Thyroid gland (tissue), 4 donors: ENCODE data around the gene MANBA. TPM values are rescaled to one million over a fixed set of nuclear protein-coding genes. Genes with fewer than 3 reads are reported as not detected.

Experiments used
- DNase-seq, 2 donors: peaks; one replicate each; pipeline ENCODE4 v3.0.0-alpha.2; 2019
- H3K27ac ChIP-seq, 3 donors: fragments of 200-600 bp; sonication (generic); 1 replicate in 2 of 3; 2 replicates in 1 of 3; pipeline ENCODE4 v1.5.1; 2016 to 2019; ENCODE audit warnings: mild to moderate bottlenecking in 1 of 3, moderate library complexity in 1 of 3
- H3K27me3 ChIP-seq: fragments of 200-600 bp; sonication (generic); one replicate; pipeline ENCODE4 v1.5.1; 2019
- H3K36me3 ChIP-seq, 2 donors: fragments of 200-600 bp; sonication (generic); one replicate each; pipeline ENCODE4 v1.5.1; 2016 to 2019
- H3K4me1 ChIP-seq, 2 donors: fragments of 200-600 bp; sonication (generic); one replicate each; pipeline ENCODE4 v1.5.1; 2017 to 2019
- H3K4me3 ChIP-seq, 3 donors: fragments of 200-600 bp; sonication (generic); replicated peaks in 1 of 3; 1 replicate in 2 of 3; 2 replicates in 1 of 3; pipeline ENCODE4 v1.5.1; 2016; ENCODE audit warnings: mild to moderate bottlenecking in 1 of 3
- H3K9me3 ChIP-seq: fragments of 200-600 bp; sonication (generic); one replicate; pipeline ENCODE4 v1.5.1; 2017
- POLR2A ChIP-seq, 2 donors: fragments of 450-650 bp; IDR thresholded peaks; one replicate each; pipeline ENCODE4 v1.6.1; 2017; ENCODE audit warnings: antibody characterized with exemption in 2 of 2, mild to moderate bottlenecking in 2 of 2, moderate library complexity in 1 of 2
- WGBS, 2 donors: methylation state at CpG; one replicate each; pipeline ENCODE4 v1.1.5; 2017; 5-methylcytosine and 5-hydroxymethylcytosine counted together
- intact Hi-C: fragments of 100-400 bp; cut with DNase I; formaldehyde crosslinking; loops from one replicate; pipeline ENCODE4 v1.15.1; 2023
- total RNA-seq, 4 donors: library from RNA; depleted of rRNA; stranded (reverse); fragments of >200 nt; gene quantifications; one replicate each; pipeline ENCODE4 v1.2.3, GENCODE V29; 2016
- TF ChIP-seq, protein P1 (sequence below), 6 experiments: fragments of 200-600 bp in 3 of 6; fragments of 450-650 bp in 3 of 6; sonication (generic) in 3 of 6; IDR thresholded peaks; one replicate each; pipeline ENCODE4 v1.5.1; 2016 to 2019; ENCODE audit warnings: antibody characterized with exemption in 6 of 6, mild to moderate bottlenecking in 2 of 6, inconsistent platforms in 1 of 6, moderate library complexity in 1 of 6

MANBA gene
- total RNA-seq, 4 donors from 2014 or later = 41.3 to 53.4 (median 45.5) TPM

DNA sequence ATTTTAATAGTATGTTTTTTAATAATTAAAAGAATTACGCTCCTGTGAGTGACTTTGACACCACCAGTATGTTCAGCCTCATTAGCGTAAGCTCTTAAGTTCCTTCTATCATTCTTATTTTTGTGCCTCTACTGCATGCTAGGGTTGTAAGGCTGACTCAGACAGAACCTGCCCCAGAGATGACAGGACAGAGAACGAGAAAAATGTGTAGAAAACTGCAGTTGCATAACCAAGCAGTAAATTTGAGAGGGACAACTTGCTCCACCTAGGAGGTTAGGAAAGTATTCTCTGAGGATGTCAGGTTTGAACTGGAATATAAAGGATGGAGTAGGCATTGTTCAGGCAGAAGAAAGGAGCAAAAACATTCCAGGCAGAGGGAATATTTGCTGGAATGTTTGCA is 160.9 kb downstream of the MANBA start:
- TF ChIP-seq POLR2A (IDR thresholded peaks at IDR 0.05) = no peak
- TF ChIP-seq, protein P1, sequence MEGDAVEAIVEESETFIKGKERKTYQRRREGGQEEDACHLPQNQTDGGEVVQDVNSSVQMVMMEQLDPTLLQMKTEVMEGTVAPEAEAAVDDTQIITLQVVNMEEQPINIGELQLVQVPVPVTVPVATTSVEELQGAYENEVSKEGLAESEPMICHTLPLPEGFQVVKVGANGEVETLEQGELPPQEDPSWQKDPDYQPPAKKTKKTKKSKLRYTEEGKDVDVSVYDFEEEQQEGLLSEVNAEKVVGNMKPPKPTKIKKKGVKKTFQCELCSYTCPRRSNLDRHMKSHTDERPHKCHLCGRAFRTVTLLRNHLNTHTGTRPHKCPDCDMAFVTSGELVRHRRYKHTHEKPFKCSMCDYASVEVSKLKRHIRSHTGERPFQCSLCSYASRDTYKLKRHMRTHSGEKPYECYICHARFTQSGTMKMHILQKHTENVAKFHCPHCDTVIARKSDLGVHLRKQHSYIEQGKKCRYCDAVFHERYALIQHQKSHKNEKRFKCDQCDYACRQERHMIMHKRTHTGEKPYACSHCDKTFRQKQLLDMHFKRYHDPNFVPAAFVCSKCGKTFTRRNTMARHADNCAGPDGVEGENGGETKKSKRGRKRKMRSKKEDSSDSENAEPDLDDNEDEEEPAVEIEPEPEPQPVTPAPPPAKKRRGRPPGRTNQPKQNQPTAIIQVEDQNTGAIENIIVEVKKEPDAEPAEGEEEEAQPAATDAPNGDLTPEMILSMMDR (IDR thresholded peaks at IDR 0.05) = no peak
- Histone ChIP-seq H3K36me3 (peaks cover 12 to 26% of the 10 kb centered on the region in 2 donors), H3K4me3 (no peak overlapping the region), H3K4me1 (no peaks in the 10 kb centered on the region), H3K27ac (no peak overlapping the region), H3K9me3 (no peaks in the 10 kb centered on the region), H3K27me3 (no peaks in the 10 kb centered on the region)
- intact Hi-C loops = no loop called here
- no peak for DNase-seq
- 91 to 94% methylated on average over 3 of the region's 3 CpGs for WGBS, 2 donors

DNA sequence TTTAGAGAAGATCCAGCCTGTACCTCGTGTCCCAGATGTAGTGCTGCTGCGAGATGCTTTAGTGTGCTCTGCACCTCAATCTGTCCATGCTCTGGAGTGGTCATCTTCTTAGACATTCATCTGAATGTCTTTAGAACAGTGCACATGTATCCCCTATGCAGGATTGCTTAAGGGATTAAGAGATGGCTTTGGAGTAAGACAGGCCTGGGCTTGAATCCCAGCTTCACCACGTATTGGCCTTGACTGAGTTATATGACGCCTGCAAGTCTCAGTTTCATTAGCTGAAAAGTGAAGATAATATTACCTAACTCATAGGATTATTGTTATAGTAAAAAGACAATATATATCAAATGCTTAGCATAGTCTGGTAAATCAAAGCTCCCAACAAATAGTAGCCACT is 161.3 kb downstream of the MANBA start:
- Histone ChIP-seq H3K27ac (no peak overlapping the region), H3K36me3 (peaks cover 13 to 26% of the 10 kb centered on the region in 2 donors), H3K4me1 (no peaks in the 10 kb centered on the region), H3K9me3 (no peaks in the 10 kb centered on the region), H3K27me3 (no peaks in the 10 kb centered on the region), H3K4me3 (no peak overlapping the region)
- TF ChIP-seq POLR2A (IDR thresholded peaks at IDR 0.05) = no peak
- TF ChIP-seq, protein P1 (IDR thresholded peaks at IDR 0.05) = no peak
- intact Hi-C loops = no loop called here
- 89 to 90% methylated on average over 4 of the region's 4 CpGs for WGBS, 2 donors
- DNase-seq = no peak

DNA sequence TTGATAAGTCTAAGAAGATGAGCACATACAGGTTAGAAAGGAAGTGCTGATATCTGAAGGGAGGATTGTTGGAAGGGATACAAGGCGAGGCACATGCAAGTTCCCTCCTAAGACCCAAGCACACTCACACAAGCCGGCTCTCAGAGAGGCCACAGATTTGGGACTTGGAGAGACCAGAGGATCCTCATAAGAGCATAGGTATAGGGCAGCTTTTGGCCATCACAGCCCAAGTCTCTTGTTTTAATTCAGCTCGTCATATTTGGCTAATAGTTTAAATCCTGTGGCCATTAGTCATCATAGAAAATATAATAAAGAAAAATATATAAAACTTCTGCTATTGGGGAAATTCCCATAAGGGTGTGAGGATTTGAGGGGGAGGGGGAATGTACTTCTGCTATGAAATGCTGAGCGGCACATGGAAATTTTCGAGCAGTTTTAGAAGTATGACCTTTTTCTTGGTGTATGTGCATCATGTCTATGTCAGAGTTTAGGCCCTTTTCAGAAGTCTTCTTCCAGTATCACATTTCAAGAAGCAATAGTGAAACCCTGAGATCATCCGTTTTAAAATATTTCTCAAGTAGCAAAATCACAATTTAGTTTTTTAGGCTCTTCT is 161.9 kb downstream of the MANBA start:
- 91% methylated on average over 6 of the region's 6 CpGs for WGBS, 2 donors
- no peaks in the 10 kb centered on the region for H3K9me3 ChIP-seq
- no peak for TF ChIP-seq POLR2A (IDR thresholded peaks at IDR 0.05)
- TF ChIP-seq, protein P1 (IDR thresholded peaks at IDR 0.05) = no peak
- peaks cover 13 to 26% of the 10 kb centered on the region in 2 donors for H3K36me3 ChIP-seq
- no peak overlapping the region for H3K4me3 ChIP-seq
- no peak overlapping the region for H3K27ac ChIP-seq
- H3K4me1 ChIP-seq = no peaks in the 10 kb centered on the region
- intact Hi-C loops = no loop called here
- DNase-seq = no peak
- no peaks in the 10 kb centered on the region for H3K27me3 ChIP-seq

DNA sequence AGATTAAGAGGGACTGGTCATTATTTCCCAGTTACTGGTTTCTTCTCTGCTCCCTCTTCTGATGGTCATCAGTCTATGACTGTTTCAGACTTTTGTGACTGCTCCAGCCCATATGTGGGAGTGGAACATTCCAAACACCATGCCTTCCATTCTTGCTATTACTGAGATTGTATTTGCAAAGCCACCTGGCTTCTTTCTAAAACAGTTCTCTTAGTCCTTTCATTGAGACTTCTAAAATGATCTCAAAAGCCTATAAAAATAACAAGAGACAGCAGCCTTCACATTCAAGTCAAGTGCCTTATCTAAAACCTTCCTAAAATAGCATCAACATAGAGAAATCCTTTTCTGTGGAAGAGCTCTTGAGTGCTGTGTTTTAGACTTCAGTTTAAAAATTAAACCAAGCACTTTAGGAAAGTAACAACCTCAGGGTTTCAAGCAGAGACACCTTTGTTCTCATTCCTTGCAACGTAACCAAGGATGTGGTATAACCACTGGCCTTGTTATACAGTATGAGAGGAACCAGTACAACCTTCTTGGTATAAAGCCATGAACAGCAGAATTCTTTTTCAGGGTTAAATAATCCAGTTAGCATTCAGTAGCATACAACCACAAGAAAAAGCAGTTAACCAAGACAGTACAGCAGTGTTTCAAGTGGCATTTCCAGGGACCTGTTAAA is 162.5 kb downstream of the MANBA start:
- H3K4me3 ChIP-seq = no peak overlapping the region
- H3K36me3 ChIP-seq = peaks cover 13 to 26% of the 10 kb centered on the region in 2 donors
- WGBS, 2 donors = 97 to 100% methylated on average over 1 of the region's 1 CpG
- H3K4me1 ChIP-seq = no peaks in the 10 kb centered on the region
- H3K27ac ChIP-seq = no peak overlapping the region
- no peaks in the 10 kb centered on the region for H3K9me3 ChIP-seq
- intact Hi-C loops = no loop called here
- H3K27me3 ChIP-seq = no peaks in the 10 kb centered on the region
- DNase-seq = no peak
- TF ChIP-seq POLR2A (IDR thresholded peaks at IDR 0.05) = no peak
- TF ChIP-seq, protein P1 (IDR thresholded peaks at IDR 0.05) = no peak

DNA sequence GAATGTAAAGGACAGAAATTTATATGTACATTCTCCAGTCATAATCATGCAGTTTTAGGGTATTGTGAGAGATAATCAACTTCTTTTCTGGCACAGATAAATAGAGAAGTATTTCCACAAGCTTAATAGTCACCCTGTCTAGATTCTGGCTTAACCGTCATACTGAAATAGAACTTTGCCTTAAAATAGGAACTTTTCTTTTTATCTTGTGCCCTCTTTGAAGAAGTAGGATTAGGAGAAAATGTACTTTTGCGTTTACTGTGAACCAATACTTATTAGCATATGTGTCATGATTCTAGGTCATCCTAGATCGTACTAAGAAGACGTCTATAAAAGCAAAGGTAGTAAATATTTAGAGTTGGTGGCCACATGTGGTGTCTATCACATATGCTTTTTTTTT is 164.2 kb downstream of the MANBA start:
- Histone ChIP-seq H3K4me3 (no peak overlapping the region), H3K36me3 (peaks cover 8 to 22% of the 10 kb centered on the region in 2 donors), H3K9me3 (no peaks in the 10 kb centered on the region), H3K27me3 (no peaks in the 10 kb centered on the region), H3K27ac (no peak overlapping the region), H3K4me1 (no peaks in the 10 kb centered on the region)
- no peak for DNase-seq
- intact Hi-C loops = no loop called here
- TF ChIP-seq, protein P1 (IDR thresholded peaks at IDR 0.05) = no peak
- TF ChIP-seq POLR2A (IDR thresholded peaks at IDR 0.05) = no peak
- WGBS, 2 donors = 94 to 97% methylated on average over 4 of the region's 4 CpGs
